GM10847 (cell line): ENCODE data around the gene GRK6.

Experiments used
- POLR2A ChIP-seq: IDR thresholded peaks from 2 replicates; pipeline ENCODE4 v1.6.1; 2011; ENCODE audit not compliant: insufficient read length; ENCODE audit errors: extremely low read depth

GRK6 gene

DNA sequence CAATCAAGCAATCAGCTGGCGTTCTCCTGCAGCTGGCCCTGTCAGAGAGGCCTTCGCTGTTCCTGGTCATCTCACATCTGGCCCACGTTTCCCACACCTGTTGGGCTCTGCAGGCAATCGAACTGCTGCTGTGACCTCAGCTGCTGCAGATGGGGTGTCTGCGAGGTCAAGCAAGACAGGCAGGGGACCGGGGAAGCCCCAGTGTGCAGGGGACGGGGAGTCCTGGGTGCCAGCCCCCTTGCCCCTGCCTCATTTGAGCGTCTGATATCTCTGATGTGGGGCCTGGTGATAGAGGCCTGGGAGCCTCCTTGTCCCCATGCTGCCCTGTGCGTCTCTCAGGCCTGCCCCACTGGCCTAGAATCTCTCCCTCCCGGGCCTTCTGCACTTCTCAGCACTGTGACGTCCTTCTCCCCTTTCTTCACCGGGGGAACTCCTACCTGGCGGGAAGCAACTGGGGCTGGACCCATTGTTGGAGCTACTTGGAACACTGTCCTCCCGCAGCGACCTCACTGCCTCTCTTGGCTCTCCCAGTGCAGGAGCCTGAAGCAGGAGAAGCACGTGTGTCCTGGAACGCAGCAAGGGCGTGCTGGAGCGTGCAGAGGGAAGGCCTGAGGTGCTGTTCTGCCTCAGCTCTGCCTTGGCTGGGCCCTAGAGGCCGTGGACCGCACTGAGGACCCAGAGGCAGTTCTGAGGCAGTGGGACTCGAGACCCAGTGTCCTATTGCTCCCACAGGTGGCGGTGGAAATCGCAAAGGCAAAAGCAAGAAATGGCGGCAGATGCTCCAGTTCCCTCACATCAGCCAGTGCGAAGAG is 3.9 kb downstream of the GRK6 start:
- no peak for TF ChIP-seq POLR2A

DNA sequence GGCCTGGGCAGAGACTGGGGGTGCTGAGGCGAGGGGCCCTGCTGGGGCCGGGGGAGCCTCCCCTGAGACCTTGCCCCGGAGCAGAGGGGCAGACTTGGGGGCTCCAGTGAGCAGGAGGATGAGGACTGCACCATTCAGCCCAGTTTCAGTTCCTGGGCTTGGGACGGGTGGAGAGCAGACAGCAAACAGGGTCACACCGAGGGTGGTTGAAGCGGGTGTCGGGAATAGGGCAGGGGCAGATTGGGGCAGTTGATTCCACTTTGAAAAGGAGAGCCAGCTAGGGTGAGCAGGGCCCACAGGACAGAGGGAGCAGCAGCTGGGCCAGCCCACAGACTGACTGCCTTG is 4.5 kb downstream of the GRK6 start:
- TF ChIP-seq POLR2A: no peak

DNA sequence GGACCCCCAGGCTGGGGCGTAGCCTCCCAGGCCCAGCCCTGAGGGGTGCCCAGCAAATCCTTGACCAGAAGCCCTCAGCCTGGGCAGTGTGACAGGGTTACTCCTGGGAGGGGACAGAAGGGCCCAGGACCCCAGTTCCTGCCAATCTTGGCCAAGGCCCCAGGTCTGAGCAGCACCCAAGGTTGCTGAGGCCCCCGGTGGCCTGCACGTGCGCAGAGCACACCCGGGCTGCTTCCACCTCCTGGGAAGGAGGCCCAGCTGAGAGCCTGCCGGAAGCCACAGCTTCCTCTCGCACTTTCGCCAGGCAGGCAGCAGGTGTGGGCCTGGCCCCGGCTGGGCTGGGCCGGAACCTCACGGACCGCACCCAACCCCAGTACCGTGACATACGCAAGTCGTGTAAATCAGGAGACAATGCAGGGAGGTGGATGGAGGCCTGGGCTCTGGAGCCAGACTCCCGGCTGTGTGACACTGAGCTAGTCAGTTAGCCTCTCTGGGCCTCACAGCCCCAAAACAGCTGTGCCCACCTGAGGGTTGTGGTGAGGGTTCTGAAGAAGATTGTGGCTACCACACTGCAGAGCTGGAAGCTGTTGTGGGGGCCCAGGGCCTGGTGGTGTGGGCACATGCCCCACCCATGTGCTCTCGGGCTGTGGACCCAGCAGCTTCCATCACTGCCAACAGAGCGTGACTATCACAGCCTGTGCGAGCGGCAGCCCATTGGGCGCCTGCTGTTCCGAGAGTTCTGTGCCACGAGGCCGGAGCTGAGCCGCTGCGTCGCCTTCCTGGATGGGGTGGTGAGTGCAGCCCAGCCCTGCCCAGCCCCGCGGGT is 5.1 kb downstream of the GRK6 start:
- no peak for TF ChIP-seq POLR2A

DNA sequence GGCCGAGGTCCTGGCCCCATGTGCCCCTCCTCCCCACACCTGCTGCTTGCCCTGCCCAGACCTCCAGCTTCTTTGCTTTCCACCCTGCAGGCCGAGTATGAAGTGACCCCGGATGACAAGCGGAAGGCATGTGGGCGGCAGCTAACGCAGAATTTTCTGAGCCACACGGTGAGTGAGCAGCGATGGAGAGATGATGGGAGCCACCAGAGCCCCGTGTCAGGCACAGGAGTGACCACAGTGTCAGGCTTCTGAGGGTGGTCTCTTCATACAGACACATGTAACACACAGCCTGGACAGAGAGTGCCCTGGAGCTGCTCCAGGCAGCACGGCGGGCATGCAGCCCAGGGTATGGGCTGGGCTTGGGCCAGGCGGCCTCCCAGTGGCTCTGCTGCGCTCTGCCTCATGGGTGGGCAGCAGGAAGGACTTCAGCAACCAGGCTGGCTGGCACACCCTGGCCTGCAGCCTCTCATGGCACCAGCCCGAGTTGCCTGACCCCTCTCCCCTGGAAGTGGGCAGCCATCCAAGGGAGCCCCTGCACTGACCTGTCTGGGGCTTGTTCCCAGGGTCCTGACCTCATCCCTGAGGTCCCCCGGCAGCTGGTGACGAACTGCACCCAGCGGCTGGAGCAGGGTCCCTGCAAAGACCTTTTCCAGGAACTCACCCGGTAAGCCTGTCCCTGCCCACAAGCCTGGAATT is 5.8 kb downstream of the GRK6 start:
- TF ChIP-seq POLR2A: no peak

DNA sequence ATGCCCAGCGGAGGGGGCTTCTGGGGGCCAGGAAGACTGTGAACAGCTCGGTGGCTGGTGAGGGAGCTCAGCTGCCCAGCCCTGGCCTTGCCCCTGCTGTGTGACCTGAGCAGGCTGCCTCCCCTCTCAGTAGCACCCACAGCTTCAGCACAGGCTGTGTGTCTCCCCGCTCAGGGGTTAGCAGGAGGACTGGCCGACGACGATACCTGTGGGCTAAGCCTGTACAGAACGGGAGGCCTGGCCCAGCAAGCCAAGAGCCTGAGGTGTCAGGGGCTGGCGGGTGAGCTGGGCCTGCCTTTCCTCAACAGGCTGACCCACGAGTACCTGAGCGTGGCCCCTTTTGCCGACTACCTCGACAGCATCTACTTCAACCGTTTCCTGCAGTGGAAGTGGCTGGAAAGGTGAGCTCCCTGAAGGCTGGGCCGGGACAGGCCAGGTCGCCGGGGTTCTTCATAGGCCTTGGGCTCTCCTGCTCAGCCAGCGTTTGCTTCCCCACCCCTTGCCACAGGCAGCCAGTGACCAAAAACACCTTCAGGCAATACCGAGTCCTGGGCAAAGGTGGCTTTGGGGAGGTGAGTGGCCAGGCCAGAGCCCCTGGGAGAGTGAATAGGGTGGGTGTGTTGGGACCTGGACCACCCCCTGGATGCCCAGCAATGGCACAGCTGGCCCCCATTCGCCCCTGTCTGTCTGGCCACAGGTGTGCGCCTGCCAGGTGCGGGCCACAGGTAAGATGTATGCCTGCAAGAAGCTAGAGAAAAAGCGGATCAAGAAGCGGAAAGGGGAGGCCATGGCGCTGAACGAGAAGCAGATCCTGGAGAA is 6.6 kb downstream of the GRK6 start:
- TF ChIP-seq POLR2A: no peak

DNA sequence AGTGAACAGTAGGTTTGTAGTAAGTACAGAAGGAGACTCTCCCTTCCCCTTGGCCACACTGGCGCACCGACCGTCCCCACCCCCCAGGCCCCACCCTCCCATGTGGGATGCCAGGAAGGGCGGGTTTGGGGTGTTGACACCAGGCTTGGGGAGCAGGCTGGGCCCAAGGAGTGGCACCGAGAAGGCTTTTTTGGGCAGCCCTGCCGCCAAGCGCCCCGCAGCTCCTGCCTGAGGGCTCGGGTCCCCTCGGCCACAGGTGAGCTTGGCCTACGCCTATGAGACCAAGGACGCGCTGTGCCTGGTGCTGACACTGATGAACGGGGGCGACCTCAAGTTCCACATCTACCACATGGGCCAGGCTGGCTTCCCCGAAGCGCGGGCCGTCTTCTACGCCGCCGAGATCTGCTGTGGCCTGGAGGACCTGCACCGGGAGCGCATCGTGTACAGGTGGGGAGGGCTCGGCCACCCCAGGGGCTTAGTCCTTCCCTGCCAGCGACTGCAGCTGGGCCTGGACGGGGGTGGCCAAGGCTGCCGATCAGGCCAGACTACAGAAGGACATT is 7.3 kb downstream of the GRK6 start:
- TF ChIP-seq POLR2A: no peak

DNA sequence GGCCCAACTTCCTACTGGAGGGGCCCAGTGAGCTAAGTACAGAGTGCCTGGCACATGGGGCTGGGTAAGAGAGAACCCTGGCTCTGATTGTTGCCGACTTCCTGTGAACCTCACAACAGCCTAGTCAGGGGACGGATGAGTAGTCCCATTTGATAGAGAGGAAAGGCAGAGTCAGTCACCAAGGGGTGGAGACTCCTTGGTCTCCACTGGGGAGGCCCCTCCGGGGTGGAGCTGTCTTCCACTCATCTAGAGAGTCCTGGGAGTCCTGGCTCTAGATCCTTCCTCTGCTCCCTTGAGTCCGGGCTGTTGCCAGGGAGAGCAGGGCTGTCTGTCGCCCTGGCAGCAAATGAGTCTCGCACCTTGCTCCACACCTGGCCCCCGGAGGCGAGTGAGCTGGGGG is 8.0 kb downstream of the GRK6 start:
- TF ChIP-seq POLR2A: no peak

DNA sequence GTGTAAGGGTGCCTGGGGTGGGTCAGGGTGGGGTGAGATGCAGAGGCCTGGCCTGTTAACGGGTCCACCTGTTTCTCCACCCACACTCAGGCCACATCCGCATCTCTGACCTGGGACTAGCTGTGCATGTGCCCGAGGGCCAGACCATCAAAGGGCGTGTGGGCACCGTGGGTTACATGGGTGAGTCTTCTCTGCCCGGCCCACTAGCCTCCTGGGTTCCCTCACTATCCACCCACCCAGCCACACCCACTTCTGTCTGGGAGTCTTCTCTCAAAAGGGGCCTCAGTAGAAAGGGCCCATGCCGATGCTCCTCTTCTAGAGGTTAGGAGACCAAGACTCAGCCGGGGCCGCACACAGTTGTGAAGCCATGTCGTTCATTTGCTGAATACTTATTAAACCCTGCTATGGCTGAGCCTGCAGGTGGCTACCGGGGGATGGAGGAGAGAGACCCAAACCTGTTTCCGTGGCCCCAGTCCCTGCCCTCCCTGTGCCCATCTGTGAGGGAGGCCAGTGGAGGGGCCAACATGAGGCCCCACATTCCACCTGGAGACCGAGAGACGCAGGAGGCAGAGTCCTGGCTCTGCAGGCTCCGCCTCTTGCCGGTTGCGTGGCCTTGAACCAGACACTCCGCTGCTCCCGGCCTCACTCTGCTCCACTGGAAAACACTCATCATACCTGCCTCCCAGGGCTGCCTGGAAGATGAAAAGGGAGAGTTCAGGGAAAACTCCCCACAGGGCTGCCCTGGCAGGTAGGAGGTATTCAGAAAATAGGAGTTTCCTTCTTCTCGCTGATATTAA is 8.7 kb downstream of the GRK6 start:
- TF ChIP-seq POLR2A: no peak

DNA sequence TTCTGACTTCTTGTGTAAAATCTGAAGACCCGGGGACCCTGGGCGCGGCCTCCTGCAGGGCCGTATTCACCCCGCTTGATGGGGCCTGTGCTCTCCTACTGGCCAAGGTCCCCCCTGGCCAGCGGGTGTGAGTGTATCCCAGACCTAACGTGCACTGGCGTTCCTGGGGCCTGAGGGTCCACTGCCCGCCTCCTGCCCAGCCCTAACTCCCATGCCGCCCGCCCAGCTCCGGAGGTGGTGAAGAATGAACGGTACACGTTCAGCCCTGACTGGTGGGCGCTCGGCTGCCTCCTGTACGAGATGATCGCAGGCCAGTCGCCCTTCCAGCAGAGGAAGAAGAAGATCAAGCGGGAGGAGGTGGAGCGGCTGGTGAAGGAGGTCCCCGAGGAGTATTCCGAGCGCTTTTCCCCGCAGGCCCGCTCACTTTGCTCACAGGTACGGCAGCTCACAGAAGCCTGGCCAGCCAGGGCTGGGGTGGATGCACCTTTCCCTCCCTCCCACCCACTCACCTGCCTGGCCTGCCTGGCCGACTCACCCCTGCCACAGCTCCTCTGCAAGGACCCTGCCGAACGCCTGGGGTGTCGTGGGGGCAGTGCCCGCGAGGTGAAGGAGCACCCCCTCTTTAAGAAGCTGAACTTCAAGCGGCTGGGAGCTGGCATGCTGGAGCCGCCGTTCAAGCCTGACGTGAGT is 9.5 kb downstream of the GRK6 start:
- no peak for TF ChIP-seq POLR2A

DNA sequence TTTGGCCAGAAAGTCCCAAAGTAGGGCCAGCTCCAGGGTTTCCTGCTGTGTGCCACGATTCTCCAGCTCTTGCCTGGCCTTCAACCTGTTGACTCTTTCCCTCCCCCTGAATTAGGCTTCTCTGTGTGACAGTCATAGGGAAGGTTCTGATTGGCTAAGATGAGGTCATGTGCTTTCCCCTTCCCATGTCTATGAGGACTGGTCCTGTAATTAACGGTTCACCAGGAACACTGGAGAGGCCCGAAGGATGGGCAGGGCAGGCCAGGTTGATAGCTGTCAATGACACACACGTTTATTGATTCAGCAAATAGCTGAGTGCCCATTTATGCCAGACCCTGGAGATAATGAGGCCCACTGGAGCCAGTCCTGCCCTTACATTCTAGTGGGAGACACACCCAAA is 11.1 kb downstream of the GRK6 start:
- no peak for TF ChIP-seq POLR2A

DNA sequence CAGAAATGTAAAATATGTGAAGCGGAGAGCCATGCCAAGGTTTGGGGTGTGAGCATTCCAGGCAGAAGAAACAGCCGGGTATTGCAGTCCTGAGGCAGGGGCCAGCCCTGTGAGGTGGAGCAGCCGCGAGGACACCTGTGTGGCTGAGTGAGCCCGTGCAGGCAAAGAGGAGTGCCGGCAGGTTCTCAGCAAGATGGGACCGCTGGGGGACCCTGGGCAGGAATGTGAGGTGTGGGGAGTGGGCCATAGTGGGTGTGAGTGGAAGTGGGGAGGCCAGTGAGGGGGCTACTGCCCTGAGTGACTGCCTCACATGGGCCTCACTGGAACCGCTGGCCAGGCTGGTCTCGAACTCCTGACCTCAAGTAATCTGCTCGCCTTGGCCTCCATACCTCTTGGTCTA is 12.0 kb downstream of the GRK6 start:
- no peak for TF ChIP-seq POLR2A

DNA sequence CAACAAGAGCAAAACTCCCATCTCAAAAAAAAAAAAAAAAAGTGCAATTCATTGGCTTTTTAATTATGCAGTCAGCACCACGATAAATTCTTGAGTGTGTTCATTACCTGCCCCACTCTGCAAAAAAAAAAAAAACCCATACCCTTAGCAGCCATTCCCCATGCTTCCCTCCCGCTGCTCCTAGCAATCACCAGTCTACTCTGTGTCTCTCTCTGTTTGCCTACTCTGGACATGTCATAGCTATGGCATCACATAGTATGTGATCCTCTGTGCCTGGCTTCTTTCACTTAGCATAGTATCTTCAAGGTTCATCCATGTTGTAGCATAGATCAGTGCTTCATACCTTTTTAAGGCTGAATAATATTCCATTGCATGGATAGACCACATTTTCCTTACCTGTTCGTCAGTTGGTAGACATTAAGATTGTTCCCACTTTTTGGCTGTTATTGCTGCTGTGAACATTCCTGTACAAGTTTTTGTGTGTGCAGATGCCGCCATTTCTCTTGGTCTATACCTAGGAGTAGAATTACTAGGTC is 13.1 kb downstream of the GRK6 start:
- no peak for TF ChIP-seq POLR2A
